ENCODE measurements around the gene VAC14. TPM values are rescaled to one million over a fixed set of nuclear protein-coding genes. Genes with fewer than 3 reads are reported as not detected.

The VAC14 gene
- total RNA-seq, 1 donor from 2014 or later = 21.0 TPM

DNA sequence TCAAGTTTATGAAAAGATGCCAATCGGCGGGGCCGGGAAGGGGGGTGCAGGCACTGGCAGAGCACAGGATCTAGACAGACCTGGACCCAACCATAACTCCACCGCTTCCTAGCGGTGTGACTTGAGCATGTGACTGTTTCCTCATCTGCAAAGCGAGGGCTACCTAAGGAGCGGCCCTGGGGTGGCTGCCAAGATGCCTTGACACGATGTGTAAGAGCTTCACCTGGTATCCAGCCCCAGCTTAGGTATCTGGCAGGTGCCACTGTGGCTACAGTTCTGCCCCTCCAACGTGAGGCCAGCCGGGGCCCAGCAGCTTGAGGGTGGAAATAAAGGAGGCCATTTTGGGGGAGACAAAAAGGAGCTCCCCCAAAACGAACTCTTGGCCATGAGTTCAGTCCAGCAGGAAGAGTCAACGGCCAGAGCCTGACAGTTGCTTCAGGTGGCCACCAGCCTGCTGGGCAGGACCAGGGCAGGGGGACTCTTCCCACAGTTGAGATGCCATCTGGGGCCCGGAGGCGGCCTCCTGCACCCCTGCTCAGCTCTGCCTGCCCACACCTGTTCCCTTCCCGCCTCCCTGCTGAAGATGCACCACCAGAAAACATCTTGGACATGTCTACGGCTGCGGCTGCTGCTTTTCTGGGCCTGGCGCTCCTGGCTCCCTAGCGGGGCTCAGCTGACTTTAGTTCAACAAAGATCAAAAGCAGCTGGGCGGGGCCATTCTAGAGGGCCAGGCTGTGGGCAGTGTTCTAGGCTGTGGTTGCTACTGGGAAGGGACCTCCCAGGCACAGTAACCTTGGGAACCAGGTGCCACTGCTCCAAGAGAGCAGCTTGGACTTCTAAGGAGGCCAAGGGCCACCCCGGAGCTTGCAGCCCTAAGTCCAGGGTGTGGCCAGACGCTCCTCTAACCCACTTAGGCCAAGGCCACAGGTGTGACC is 111.7 kb downstream of the VAC14 start:
- Histone ChIP-seq H3K4me3 (no peak overlapping the region), H3K4me1 (peaks cover 96% of the 10 kb centered on the region), H3K36me3 (no peaks in the 10 kb centered on the region), H3K27ac (replicated peaks) (peak overlapping the region; percentile 93), H3K27me3 (ENCODE audit: low read depth) (no peaks in the 10 kb centered on the region), H3K9me3 (replicated peaks) (no peaks in the 10 kb centered on the region)
- intact Hi-C loops (cut with micrococcal nuclease) = loop anchor here (10.0 kb wide), 1 partner anchor 55 kb away; no protein-coding TSS in a partner anchor
- peak; percentile 64 for DNase-seq
- TF ChIP-seq, protein P1, sequence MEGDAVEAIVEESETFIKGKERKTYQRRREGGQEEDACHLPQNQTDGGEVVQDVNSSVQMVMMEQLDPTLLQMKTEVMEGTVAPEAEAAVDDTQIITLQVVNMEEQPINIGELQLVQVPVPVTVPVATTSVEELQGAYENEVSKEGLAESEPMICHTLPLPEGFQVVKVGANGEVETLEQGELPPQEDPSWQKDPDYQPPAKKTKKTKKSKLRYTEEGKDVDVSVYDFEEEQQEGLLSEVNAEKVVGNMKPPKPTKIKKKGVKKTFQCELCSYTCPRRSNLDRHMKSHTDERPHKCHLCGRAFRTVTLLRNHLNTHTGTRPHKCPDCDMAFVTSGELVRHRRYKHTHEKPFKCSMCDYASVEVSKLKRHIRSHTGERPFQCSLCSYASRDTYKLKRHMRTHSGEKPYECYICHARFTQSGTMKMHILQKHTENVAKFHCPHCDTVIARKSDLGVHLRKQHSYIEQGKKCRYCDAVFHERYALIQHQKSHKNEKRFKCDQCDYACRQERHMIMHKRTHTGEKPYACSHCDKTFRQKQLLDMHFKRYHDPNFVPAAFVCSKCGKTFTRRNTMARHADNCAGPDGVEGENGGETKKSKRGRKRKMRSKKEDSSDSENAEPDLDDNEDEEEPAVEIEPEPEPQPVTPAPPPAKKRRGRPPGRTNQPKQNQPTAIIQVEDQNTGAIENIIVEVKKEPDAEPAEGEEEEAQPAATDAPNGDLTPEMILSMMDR (IDR thresholded peaks at IDR 0.05; ENCODE audit: borderline replicate concordance) = no peak

DNA sequence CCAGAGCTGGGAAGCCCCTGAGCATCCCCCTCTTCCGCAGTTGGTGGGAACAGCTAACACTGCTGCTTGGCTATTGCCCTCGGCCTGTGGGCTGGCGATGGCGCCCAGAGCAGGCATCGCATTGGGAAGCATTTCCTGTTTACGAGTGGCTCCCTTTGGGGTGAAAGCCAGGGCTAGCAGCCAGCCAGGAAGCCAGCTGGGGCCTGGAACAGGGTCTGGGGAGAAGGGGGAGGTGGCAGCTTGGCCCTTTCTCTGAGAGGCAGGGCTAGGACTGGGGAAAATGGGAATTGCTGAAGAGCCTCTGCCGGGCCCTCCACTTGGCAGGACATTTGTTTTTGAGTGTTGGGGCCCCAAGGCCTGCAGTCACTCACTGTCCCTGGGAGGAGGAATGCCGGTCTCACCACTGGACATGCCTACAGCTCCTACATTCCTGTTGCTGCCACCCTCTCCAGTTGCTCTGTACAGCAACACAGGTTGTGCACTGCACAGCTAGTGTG is 112.7 kb downstream of the VAC14 start:
- peak; percentile 70 for DNase-seq
- Histone ChIP-seq H3K27me3 (ENCODE audit: low read depth) (no peaks in the 10 kb centered on the region), H3K27ac (replicated peaks) (peak overlapping the region; percentile 93), H3K4me3 (peak overlapping the region; percentile 2), H3K9me3 (replicated peaks) (no peaks in the 10 kb centered on the region), H3K36me3 (no peaks in the 10 kb centered on the region), H3K4me1 (peaks cover 96% of the 10 kb centered on the region)
- TF ChIP-seq, protein P1 (IDR thresholded peaks at IDR 0.05; ENCODE audit: borderline replicate concordance) = no peak
- intact Hi-C loops (cut with micrococcal nuclease) = loop anchor here (10.0 kb wide), 1 partner anchor 57 kb away; no protein-coding TSS in a partner anchor

DNA sequence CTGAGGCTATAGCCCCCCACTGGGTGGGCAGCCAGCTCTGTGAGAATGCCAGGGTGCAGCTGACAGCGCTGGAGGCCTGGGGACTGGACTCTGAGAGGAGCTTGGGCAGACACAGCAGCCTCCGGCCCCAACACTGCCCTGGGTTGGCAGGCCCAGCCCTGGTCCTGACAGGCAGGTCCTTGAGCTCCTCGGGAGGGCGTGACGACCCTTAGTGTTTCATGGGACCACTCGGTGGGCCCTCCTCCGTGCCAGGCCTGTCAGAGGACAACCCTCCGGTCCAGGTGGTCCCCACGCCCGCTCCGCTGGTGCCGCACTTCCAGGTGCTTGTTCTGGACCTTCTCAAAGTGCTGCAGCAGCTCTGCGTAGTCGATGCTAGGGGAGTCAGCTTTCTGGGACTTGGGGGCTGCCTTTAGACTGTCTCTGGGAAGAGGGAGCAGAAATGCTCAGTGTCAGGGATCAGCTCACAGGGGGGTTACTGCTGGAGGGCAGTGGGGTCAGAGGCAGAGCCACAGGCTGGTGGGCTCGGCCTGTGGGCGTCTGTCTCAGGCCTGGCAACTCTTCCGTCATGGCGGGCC is 113.2 kb downstream of the VAC14 start:
- peak overlapping the region; percentile 93 for H3K27ac ChIP-seq (replicated peaks)
- no peaks in the 10 kb centered on the region for H3K36me3 ChIP-seq
- peak overlapping the region; percentile 2 for H3K4me3 ChIP-seq
- intact Hi-C loops (cut with micrococcal nuclease) = loop anchor here (10.0 kb wide), 1 partner anchor 57 kb away; no protein-coding TSS in a partner anchor
- no peaks in the 10 kb centered on the region for H3K27me3 ChIP-seq (ENCODE audit: low read depth)
- peaks cover 96% of the 10 kb centered on the region for H3K4me1 ChIP-seq
- no peak for DNase-seq
- TF ChIP-seq, protein P1 (IDR thresholded peaks at IDR 0.05; ENCODE audit: borderline replicate concordance) = no peak
- H3K9me3 ChIP-seq (replicated peaks) = no peaks in the 10 kb centered on the region

DNA sequence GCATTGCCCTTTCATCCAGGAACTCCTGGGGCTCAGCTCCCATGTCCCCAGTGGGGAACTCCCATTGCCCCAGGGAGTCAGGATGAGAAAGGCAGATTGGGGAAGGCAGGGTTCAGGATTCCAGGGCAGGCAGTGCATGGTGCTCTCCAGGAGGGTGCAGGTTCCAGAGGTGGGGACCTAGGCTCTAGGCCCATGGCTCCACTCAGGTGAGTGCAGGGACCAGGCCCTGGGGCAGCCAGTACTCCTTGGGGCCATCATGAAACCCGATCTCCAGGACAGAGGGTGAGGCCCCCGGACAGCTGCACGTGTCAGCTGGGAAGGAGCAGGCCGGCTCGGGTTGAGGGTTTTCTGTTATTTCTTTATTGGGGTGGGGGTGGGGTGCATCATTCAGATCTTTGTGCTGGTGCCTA is 113.9 kb downstream of the VAC14 start:
- Histone ChIP-seq H3K4me1 (peaks cover 96% of the 10 kb centered on the region), H3K4me3 (no peak overlapping the region), H3K27me3 (ENCODE audit: low read depth) (no peaks in the 10 kb centered on the region), H3K9me3 (replicated peaks) (no peaks in the 10 kb centered on the region), H3K36me3 (no peaks in the 10 kb centered on the region), H3K27ac (replicated peaks) (peak overlapping the region; percentile 93)
- TF ChIP-seq, protein P1 (IDR thresholded peaks at IDR 0.05; ENCODE audit: borderline replicate concordance) = no peak
- DNase-seq = no peak
- intact Hi-C loops (cut with micrococcal nuclease) = loop anchor here (10.0 kb wide), 1 partner anchor 58 kb away; no protein-coding TSS in a partner anchor

DNA sequence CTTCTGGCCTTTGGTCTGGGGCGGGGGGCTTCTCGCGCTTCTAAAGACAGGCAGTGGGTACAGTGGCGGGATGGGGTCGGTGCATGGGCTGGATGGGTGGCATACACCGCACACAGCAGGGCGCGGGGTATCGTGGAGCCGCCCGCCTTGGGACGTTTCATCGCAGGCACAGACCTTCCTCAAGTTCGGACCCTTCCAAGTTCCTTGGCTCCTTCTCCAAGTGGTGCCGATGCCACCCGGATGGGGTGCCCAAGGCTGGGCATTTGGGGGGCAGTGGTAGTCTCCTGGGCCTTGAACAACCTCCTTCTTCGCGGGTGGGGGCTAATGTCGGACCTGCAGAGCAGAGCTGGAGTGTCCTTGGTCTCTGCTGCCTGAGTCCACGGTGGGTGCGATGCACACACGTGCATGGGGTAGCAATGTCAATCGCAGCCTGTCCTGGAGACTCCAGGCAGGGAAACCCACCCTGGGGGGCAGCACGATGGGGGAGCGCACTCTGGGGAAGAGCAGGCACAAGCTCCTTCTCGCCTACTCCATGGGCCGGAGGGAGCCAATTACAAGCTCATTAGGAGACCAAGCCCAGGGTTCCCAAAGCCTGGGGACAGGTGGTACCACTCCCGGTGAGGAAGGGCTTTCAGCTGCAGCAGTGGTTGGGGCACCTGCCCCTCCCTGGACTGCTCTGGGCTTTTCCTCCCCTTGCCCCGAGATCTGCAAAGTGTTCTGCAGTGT is 114.4 kb downstream of the VAC14 start:
- no peaks in the 10 kb centered on the region for H3K36me3 ChIP-seq
- H3K4me3 ChIP-seq = peak overlapping the region; percentile 87
- intact Hi-C loops (cut with micrococcal nuclease) = loop anchor here (10.0 kb wide), 1 partner anchor 58 kb away; no protein-coding TSS in a partner anchor
- H3K9me3 ChIP-seq (replicated peaks) = no peaks in the 10 kb centered on the region
- DNase-seq = no peak
- H3K27ac ChIP-seq (replicated peaks) = peak overlapping the region; percentile 93
- TF ChIP-seq, protein P1 (IDR thresholded peaks at IDR 0.05; ENCODE audit: borderline replicate concordance) = no peak
- H3K4me1 ChIP-seq = peaks cover 96% of the 10 kb centered on the region
- H3K27me3 ChIP-seq (ENCODE audit: low read depth) = no peaks in the 10 kb centered on the region
